HG03520 (cell line): ENCODE data around the gene IMMP1L.

Source experiments
- ATAC-seq: cut with Tn5 transposase; IDR thresholded peaks from one replicate; pipeline ENCODE4 v1.9.1; 2021; ENCODE audit warnings: mild to moderate bottlenecking, moderate library complexity; ENCODE audit not compliant: unreplicated experiment

Gene IMMP1L

GRCh38 chr11:31477528-31478222 lies 31.7 kb downstream of the IMMP1L start:
- no peak for ATAC-seq

- ATAC-seq: no peak
Observed at GRCh38 chr11:31474083-31474482, 35.3 kb downstream of the IMMP1L start.

- ATAC-seq: no peak
Observed at GRCh38 chr11:31464436-31464835, 45.0 kb downstream of the IMMP1L start.

- no peak for ATAC-seq
Observed at GRCh38 chr11:31455177-31455576, 54.2 kb downstream of the IMMP1L start.

- no peak for ATAC-seq
Observed at GRCh38 chr11:31450841-31451240, 58.6 kb downstream of the IMMP1L start.

- no peak for ATAC-seq
Observed at GRCh38 chr11:31449040-31449439, 60.4 kb downstream of the IMMP1L start.

- ATAC-seq: no peak
Observed at GRCh38 chr11:31445621-31446020, 63.8 kb downstream of the IMMP1L start.

GRCh38 chr11:31443802-31444201 lies 65.6 kb downstream of the IMMP1L start:
- ATAC-seq: no peak

- no peak for ATAC-seq
Observed at GRCh38 chr11:31442086-31442485, 67.3 kb downstream of the IMMP1L start.

- ATAC-seq: no peak
Observed at GRCh38 chr11:31441296-31441695, 68.1 kb downstream of the IMMP1L start.

- ATAC-seq: no peak
Observed at GRCh38 chr11:31437742-31438435, 71.5 kb downstream of the IMMP1L start.

- no peak for ATAC-seq
Observed at GRCh38 chr11:31433851-31434250, 75.6 kb downstream of the IMMP1L start.

GRCh38 chr11:31424652-31425051 lies 84.8 kb downstream of the IMMP1L start:
- ATAC-seq: no peak

GRCh38 chr11:31422703-31423102 lies 86.7 kb downstream of the IMMP1L start:
- no peak for ATAC-seq

GRCh38 chr11:31421820-31422219 lies 87.6 kb downstream of the IMMP1L start:
- ATAC-seq: no peak

- no peak for ATAC-seq
Observed at GRCh38 chr11:31419669-31420068, 89.8 kb downstream of the IMMP1L start.

GRCh38 chr11:31419138-31419537 lies 90.3 kb downstream of the IMMP1L start:
- no peak for ATAC-seq

- ATAC-seq: no peak
Observed at GRCh38 chr11:31417816-31418215, 91.6 kb downstream of the IMMP1L start.

- no peak for ATAC-seq
Observed at GRCh38 chr11:31417357-31417756, 92.1 kb downstream of the IMMP1L start.

GRCh38 chr11:31415435-31415834 lies 94.0 kb downstream of the IMMP1L start:
- no peak for ATAC-seq

- ATAC-seq: no peak
Observed at GRCh38 chr11:31414338-31414737, 95.1 kb downstream of the IMMP1L start.

- ATAC-seq: no peak
Observed at GRCh38 chr11:31412946-31413345, 96.5 kb downstream of the IMMP1L start.

- ATAC-seq: no peak
Observed at GRCh38 chr11:31408201-31408600, 101.2 kb downstream of the IMMP1L start.
